ENCODE data around the gene OR7C1. TPM values are rescaled to one million over a fixed set of nuclear protein-coding genes. Genes with fewer than 3 reads are reported as not detected.

OR7C1 gene
- total RNA-seq, 6 donors from 2014 or later = not detected

DNA sequence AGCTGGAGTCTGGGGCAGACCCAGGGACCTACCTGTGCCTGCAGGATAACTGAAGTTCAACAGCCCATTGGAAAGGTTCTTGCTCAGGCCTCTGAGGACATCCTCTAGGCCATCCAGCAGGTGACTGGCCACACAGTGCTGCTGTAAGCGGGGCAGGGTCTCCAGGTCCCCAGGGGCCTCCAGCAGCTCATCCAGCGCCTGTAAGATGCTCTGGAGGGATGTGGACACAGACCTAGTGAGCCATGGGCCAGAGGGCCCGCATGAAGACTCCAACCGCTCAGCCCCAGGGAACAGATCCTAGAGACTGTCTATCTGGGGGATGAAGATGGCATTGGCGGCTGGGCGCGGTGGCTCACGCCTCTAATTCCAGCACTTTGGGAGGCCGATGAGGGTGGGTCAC, 70.6 kb downstream of the OR7C1 start:
- TF ChIP-seq, protein P1, sequence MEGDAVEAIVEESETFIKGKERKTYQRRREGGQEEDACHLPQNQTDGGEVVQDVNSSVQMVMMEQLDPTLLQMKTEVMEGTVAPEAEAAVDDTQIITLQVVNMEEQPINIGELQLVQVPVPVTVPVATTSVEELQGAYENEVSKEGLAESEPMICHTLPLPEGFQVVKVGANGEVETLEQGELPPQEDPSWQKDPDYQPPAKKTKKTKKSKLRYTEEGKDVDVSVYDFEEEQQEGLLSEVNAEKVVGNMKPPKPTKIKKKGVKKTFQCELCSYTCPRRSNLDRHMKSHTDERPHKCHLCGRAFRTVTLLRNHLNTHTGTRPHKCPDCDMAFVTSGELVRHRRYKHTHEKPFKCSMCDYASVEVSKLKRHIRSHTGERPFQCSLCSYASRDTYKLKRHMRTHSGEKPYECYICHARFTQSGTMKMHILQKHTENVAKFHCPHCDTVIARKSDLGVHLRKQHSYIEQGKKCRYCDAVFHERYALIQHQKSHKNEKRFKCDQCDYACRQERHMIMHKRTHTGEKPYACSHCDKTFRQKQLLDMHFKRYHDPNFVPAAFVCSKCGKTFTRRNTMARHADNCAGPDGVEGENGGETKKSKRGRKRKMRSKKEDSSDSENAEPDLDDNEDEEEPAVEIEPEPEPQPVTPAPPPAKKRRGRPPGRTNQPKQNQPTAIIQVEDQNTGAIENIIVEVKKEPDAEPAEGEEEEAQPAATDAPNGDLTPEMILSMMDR (IDR thresholded peaks at IDR 0.05) = no peak
- WGBS, 2 donors = 85 to 96% methylated on average over 9 of the region's 9 CpGs
- Histone ChIP-seq H3K9me3 (no peaks in the 10 kb centered on the region), H3K27me3 (no peaks in the 10 kb centered on the region), H3K4me3 (no peak overlapping the region), H3K27ac (no peak overlapping the region), H3K36me3 (no peaks in the 10 kb centered on the region), H3K4me1 (no peaks in the 10 kb centered on the region)
- ATAC-seq (ENCODE audit: low FRiP score in 2 of 2) (no peak), DNase-seq (no peak)

- DNase-seq (no peak), ATAC-seq (ENCODE audit: low FRiP score in 2 of 2) (no peak)
- Histone ChIP-seq H3K27me3 (no peaks in the 10 kb centered on the region), H3K36me3 (no peaks in the 10 kb centered on the region), H3K27ac (no peak overlapping the region), H3K4me1 (no peaks in the 10 kb centered on the region), H3K9me3 (no peaks in the 10 kb centered on the region), H3K4me3 (no peak overlapping the region)
- TF ChIP-seq POLR2AphosphoS5 (IDR thresholded peaks at IDR 0.05) (no peak), POLR2A (IDR thresholded peaks at IDR 0.05) (no peak), EP300 (IDR thresholded peaks at IDR 0.05) (no peak)
- TF ChIP-seq, protein P1 (IDR thresholded peaks at IDR 0.05) = no peak
- WGBS, 2 donors = 64 to 88% methylated on average over 2 to 4 of the region's 4 CpGs
Observed at GRCh38 chr19:14763497-14764145, 71.4 kb downstream of the OR7C1 start.

DNA sequence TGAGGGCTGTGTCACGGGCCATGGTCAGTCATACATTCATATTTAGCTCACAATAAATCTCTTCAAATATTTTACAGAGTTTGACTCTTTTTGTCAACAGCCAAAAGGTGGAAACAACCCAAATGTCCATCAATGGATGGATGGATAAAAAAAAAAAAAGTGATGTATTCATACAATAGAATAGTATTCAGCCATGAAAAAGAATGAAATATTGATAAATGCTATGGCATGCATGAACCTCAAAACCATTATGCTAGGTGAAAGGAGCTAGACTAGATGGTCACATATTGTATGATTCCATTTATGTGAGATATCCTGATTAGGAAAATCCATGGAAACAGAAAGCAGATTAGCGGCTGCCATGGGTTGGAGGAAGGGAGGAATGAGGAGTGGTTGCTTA, 72.9 kb downstream of the OR7C1 start:
- WGBS, 2 donors = 85 to 92% methylated on average over 2 of the region's 2 CpGs
- no peaks in the 10 kb centered on the region for H3K36me3 ChIP-seq
- TF ChIP-seq POLR2AphosphoS5 (IDR thresholded peaks at IDR 0.05) (no peak), POLR2A (IDR thresholded peaks at IDR 0.05) (no peak), EP300 (IDR thresholded peaks at IDR 0.05) (no peak)
- TF ChIP-seq, protein P1 (IDR thresholded peaks at IDR 0.05) = no peak
- DNase-seq (no peak), ATAC-seq (ENCODE audit: low FRiP score in 2 of 2) (no peak)
- no peaks in the 10 kb centered on the region for H3K4me1 ChIP-seq
- no peaks in the 10 kb centered on the region for H3K27me3 ChIP-seq
- no peak overlapping the region for H3K27ac ChIP-seq
- H3K4me3 ChIP-seq = no peak overlapping the region
- H3K9me3 ChIP-seq = no peaks in the 10 kb centered on the region

- H3K4me1 ChIP-seq = no peaks in the 10 kb centered on the region
- H3K36me3 ChIP-seq = no peaks in the 10 kb centered on the region
- ATAC-seq (ENCODE audit: low FRiP score in 2 of 2) (no peak), DNase-seq (no peak)
- H3K27ac ChIP-seq = no peak overlapping the region
- no peaks in the 10 kb centered on the region for H3K27me3 ChIP-seq
- H3K4me3 ChIP-seq = no peak overlapping the region
- H3K9me3 ChIP-seq = no peaks in the 10 kb centered on the region
- TF ChIP-seq EP300 (IDR thresholded peaks at IDR 0.05) = no peak
- TF ChIP-seq POLR2A (IDR thresholded peaks at IDR 0.05) = no peak
- TF ChIP-seq POLR2AphosphoS5 (IDR thresholded peaks at IDR 0.05) = no peak
- TF ChIP-seq, protein P1 (IDR thresholded peaks at IDR 0.05) = no peak
- 60 to 76% methylated on average over 5 of the region's 5 CpGs for WGBS, 2 donors
Observed at GRCh38 chr19:14761607-14762006, 73.4 kb downstream of the OR7C1 start.

- Histone ChIP-seq H3K27me3 (no peaks in the 10 kb centered on the region), H3K4me1 (no peaks in the 10 kb centered on the region), H3K27ac (no peak overlapping the region), H3K4me3 (no peak overlapping the region), H3K36me3 (no peaks in the 10 kb centered on the region), H3K9me3 (no peaks in the 10 kb centered on the region)
- 50 to 54% methylated on average over 16 of the region's 16 CpGs for whole genome bisulfite sequencing, 2 donors
- TF ChIP-seq POLR2A (IDR thresholded peaks at IDR 0.05) = no peak
- TF ChIP-seq POLR2AphosphoS5 (IDR thresholded peaks at IDR 0.05) = no peak
- no peak for TF ChIP-seq EP300 (IDR thresholded peaks at IDR 0.05)
- TF ChIP-seq, protein P1 (IDR thresholded peaks at IDR 0.05) = no peak
- DNase-seq (no peak), ATAC-seq (ENCODE audit: low FRiP score in 2 of 2) (no peak)
Observed at GRCh38 chr19:14758816-14759215, 76.2 kb downstream of the OR7C1 start.

Data from upper lobe of left lung (tissue), 6 donors.